DOHH2 (cell line): ENCODE measurements around the gene AKNA.

Source experiments
- H3F3A ChIP-seq: fragments of 200-600 bp; sonication (generic), shearing (Covaris generic); 2 replicates; pipeline ENCODE4 v1.6.0; 2016; ENCODE audit warnings: antibody characterized with exemption, mild to moderate bottlenecking; ENCODE audit not compliant: control insufficient read depth, insufficient read depth
- H3K27ac ChIP-seq: fragments of 200-600 bp; sonication (generic); 2 replicates; pipeline ENCODE4 v1.5.1; 2014; ENCODE audit warnings: low read depth, mild to moderate bottlenecking, low read length, moderate library complexity
- H3K27me3 ChIP-seq: fragments of 200-600 bp; sonication (generic); 2 replicates; pipeline ENCODE4 v1.6.1; 2014; ENCODE audit warnings: mild to moderate bottlenecking, low read length, mixed read lengths; ENCODE audit not compliant: control insufficient read depth
- H3K36me3 ChIP-seq: fragments of 200-600 bp; sonication (generic); 2 replicates; pipeline ENCODE4 v1.6.1; 2014; ENCODE audit warnings: mild to moderate bottlenecking, low read length, moderate library complexity, mixed read lengths; ENCODE audit not compliant: control insufficient read depth
- H3K4me1 ChIP-seq: fragments of 200-600 bp; sonication (generic); 2 replicates; pipeline ENCODE4 v1.6.1; 2014; ENCODE audit warnings: mild to moderate bottlenecking, low read length, mixed read lengths; ENCODE audit not compliant: control insufficient read depth
- H3K4me2 ChIP-seq: fragments of 200-600 bp; sonication (generic); 2 replicates; pipeline ENCODE4 v1.6.0; 2014; ENCODE audit warnings: mild to moderate bottlenecking, low read length, moderate library complexity
- H3K4me3 ChIP-seq: fragments of 200-600 bp; sonication (generic); 2 replicates; pipeline ENCODE4 v1.5.1; 2014; ENCODE audit warnings: mild to moderate bottlenecking, low read length, mixed read lengths
- H3K79me2 ChIP-seq: fragments of 200-600 bp; sonication (generic); 2 replicates; pipeline ENCODE4 v1.6.1; 2014; ENCODE audit warnings: mild to moderate bottlenecking, low read length, mixed read lengths; ENCODE audit not compliant: control insufficient read depth
- H3K9me2 ChIP-seq: fragments of 200-600 bp; sonication (generic); replicated peaks from 2 replicates; pipeline ENCODE4 v1.6.1; 2014; ENCODE audit warnings: mild to moderate bottlenecking, low read length, mixed read lengths; ENCODE audit not compliant: control insufficient read depth
- H3K9me3 ChIP-seq: fragments of 200-600 bp; sonication (generic); 2 replicates; pipeline ENCODE4 v1.6.1; 2014; ENCODE audit warnings: antibody characterized with exemption, low read length, mixed read lengths; ENCODE audit not compliant: control insufficient read depth, insufficient read depth
- H4K20me1 ChIP-seq: fragments of 200-600 bp; sonication (generic); 2 replicates; pipeline ENCODE4 v1.6.0; 2014; ENCODE audit warnings: low read depth, mild to moderate bottlenecking, antibody characterized with exemption, low read length, moderate library complexity; ENCODE audit not compliant: control insufficient read depth, insufficient read depth
- EZH2phosphoT487 ChIP-seq: fragments of 200-600 bp; sonication (generic); IDR thresholded peaks from 2 replicates; pipeline ENCODE4 v1.6.1; 2017; ENCODE audit warnings: borderline replicate concordance, mild to moderate bottlenecking, antibody characterized with exemption, low read length, moderate library complexity, mixed read lengths
- TF ChIP-seq, protein P1 (sequence below): fragments of 200-600 bp; sonication (generic); IDR thresholded peaks from one replicate; pipeline ENCODE4 v1.5.1; 2014; ENCODE audit warnings: antibody characterized with exemption, mild to moderate bottlenecking, low read depth, low read length; ENCODE audit not compliant: poor library complexity, severe bottlenecking

AKNA gene

DNA sequence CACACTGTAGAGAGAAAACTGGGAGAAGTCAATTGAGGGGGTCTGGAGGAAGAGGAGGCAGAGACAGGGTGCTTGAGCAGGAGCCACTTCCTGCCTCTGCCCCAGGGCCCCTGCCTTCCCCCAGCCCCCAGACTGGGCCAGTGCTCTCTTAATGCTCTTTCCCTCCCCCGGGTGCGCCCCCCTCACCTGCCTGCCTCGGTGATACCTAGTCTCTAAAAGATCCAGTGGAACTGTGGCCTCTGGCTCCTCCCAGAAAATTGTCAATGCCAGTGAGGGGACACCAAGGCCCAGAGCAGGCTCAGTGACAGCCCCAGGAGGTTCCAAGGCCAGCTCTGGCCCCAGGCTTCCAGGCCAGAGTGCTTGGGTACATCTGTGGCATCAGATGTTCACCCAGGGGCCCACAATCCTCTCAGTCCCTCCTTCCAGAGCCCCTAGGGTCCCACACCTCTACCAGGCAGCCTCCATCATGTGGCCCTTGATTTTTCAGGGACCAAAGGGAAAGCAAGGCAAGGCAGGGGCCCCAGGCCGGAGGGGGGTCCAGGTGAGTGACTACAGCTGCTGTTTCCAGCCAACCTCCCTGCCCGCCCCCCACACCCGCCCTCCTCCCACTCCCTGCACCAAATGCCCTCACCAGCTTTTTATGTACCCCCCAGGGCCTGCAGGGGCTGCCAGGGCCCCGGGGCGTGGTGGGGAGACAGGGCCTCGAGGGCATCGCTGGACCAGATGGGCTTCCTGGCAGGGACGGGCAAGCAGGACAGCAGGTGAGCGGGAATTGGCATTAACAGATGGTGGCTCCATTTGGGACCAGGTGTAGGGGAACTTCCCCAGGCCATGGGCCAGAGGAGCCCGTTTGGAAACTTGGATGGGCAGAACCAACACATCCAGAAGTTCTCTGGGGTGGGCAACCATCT lies 98.0 kb downstream of the AKNA start:
- H3K9me2 ChIP-seq, result no peaks in the 10 kb centered on the region
- no peaks in the 10 kb centered on the region for H3K79me2 ChIP-seq
- H3F3A ChIP-seq, result no peaks in the 10 kb centered on the region
- no peaks in the 10 kb centered on the region for H3K4me1 ChIP-seq
- peaks cover 4% of the 10 kb centered on the region; the same call in 1 of the 2 replicates for H3K9me3 ChIP-seq
- TF ChIP-seq, protein P1, sequence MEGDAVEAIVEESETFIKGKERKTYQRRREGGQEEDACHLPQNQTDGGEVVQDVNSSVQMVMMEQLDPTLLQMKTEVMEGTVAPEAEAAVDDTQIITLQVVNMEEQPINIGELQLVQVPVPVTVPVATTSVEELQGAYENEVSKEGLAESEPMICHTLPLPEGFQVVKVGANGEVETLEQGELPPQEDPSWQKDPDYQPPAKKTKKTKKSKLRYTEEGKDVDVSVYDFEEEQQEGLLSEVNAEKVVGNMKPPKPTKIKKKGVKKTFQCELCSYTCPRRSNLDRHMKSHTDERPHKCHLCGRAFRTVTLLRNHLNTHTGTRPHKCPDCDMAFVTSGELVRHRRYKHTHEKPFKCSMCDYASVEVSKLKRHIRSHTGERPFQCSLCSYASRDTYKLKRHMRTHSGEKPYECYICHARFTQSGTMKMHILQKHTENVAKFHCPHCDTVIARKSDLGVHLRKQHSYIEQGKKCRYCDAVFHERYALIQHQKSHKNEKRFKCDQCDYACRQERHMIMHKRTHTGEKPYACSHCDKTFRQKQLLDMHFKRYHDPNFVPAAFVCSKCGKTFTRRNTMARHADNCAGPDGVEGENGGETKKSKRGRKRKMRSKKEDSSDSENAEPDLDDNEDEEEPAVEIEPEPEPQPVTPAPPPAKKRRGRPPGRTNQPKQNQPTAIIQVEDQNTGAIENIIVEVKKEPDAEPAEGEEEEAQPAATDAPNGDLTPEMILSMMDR, result no peak
- TF ChIP-seq EZH2phosphoT487, result no peak
- H4K20me1 ChIP-seq, result no peaks in the 10 kb centered on the region
- H3K4me3 ChIP-seq, result no peak overlapping the region
- H3K27me3 ChIP-seq, result no peaks in the 10 kb centered on the region
- peaks cover 13% of the 10 kb centered on the region for H3K36me3 ChIP-seq
- no peak overlapping the region for H3K27ac ChIP-seq
- H3K4me2 ChIP-seq, result no peak overlapping the region

DNA sequence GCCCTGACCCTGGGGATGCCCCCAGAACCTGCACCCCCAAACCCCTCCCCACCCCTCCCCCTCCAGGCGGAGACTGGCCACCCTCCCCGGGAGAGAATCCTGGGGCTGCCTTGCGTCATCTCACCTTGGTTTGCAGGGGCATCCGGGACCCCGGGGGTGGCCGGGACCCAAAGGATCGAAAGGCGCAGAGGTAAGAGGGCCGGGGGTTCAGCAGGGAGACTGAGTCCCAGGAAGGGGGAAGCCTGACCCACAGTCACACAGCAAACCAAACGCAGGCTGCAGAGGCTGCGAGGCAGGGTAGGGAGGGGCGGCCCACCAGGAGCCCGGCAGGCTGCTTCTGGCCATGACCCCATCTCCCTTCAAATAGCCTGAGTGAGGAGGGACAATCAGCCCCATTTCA lies 98.7 kb downstream of the AKNA start:
- Histone ChIP-seq H3K4me1 (no peaks in the 10 kb centered on the region), H3F3A (no peaks in the 10 kb centered on the region), H3K9me3 (no peaks in the 10 kb centered on the region), H3K4me3 (no peak overlapping the region), H3K27me3 (no peaks in the 10 kb centered on the region), H3K4me2 (no peak overlapping the region), H4K20me1 (no peaks in the 10 kb centered on the region), H3K27ac (no peak overlapping the region), H3K36me3 (peaks cover 9% of the 10 kb centered on the region), H3K79me2 (no peaks in the 10 kb centered on the region), H3K9me2 (no peaks in the 10 kb centered on the region)
- TF ChIP-seq, protein P1, result no peak
- TF ChIP-seq EZH2phosphoT487, result no peak

DNA sequence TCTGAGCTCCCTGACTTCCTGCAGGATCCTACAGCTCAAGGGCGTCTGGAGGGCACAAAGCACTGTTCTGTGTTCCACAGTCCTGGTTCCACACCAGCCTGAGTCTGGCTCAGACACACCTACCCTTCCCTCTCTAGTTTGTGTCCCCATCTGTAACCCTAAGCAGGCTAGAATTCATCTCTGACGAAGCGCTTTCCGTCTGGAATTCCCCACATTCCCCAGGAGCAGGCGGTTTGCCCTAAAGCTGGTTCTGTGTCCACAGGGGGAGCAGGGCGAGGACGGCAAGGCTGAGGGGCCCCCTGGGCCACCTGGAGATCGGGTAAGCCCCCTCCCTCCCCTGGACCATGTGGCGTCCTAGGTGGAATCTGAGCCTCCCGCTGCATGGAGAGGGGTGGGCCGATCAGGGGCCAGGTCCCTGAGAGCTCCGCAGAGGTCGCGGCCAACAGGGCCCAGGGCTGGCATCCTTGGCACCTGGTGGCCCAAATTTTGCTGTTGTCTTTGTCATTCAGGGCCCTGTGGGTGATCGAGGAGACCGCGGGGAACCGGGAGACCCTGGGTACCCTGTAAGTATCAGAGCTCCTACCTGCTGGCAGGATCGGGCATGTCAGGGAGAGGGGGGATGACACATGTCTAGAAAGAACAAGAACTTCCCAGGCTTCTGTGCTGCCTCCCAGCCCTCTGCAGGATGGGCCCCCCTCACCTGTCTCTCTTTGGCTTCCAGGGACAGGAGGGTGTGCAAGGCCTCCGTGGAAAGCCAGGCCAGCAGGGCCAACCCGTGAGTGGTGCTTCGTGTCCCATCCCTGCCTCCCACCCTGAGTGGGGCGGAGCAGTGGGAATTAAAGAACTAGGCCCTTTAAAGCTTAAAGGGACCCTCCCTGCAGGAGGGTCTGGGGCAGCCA lies 99.3 kb downstream of the AKNA start:
- H3K9me3 ChIP-seq, result no peaks in the 10 kb centered on the region
- no peak overlapping the region for H3K4me3 ChIP-seq
- no peaks in the 10 kb centered on the region for H3K9me2 ChIP-seq
- H3K79me2 ChIP-seq, result no peaks in the 10 kb centered on the region
- no peak overlapping the region for H3K27ac ChIP-seq
- no peaks in the 10 kb centered on the region for H3K4me1 ChIP-seq
- no peaks in the 10 kb centered on the region for H3F3A ChIP-seq
- no peak overlapping the region for H3K4me2 ChIP-seq
- no peaks in the 10 kb centered on the region for H3K27me3 ChIP-seq
- peaks cover 9% of the 10 kb centered on the region for H3K36me3 ChIP-seq
- H4K20me1 ChIP-seq, result no peaks in the 10 kb centered on the region
- TF ChIP-seq EZH2phosphoT487, result no peak
- TF ChIP-seq, protein P1, result no peak
